ENCODE measurements around the gene EHBP1L1.

Gene EHBP1L1

GRCh38 chr11:65592858-65593517, 17.1 kb downstream of the EHBP1L1 start:
- DNase-seq (no peak), ATAC-seq (replicated peaks) (no peak)
- peaks cover 34% of the 10 kb centered on the region for H3K36me3 Mint-ChIP-seq (ENCODE audit: insufficient read depth)
- peaks cover 21% of the 10 kb centered on the region in 2 donors for H3K4me1 Mint-ChIP-seq (ENCODE audit: low read depth in 2 of 2)
- peak overlapping the region; percentile 44 to 73 for H3K27ac Mint-ChIP-seq
- no peaks in the 10 kb centered on the region for H3K9me3 Mint-ChIP-seq
- peak overlapping the region in 1 of 2 donors; percentile 14 for H3K4me3 Mint-ChIP-seq
- H3K27me3 Mint-ChIP-seq: no peaks in the 10 kb centered on the region

- peaks cover 13% of the 10 kb centered on the region in 2 donors for H3K4me1 Mint-ChIP-seq (ENCODE audit: low read depth in 2 of 2)
- H3K27me3 Mint-ChIP-seq: no peaks in the 10 kb centered on the region
- H3K9me3 Mint-ChIP-seq: no peaks in the 10 kb centered on the region
- DNase-seq (peak in 1 of 3 experiments; percentile 40), ATAC-seq (replicated peaks) (peak; percentile 61)
- H3K4me3 Mint-ChIP-seq: peak overlapping the region in 1 of 2 donors; percentile 14
- H3K36me3 Mint-ChIP-seq (ENCODE audit: insufficient read depth): peaks cover 32% of the 10 kb centered on the region
- H3K27ac Mint-ChIP-seq: peak overlapping the region; percentile 44 to 73
These were observed 17.9 kb downstream of the EHBP1L1 start for GRCh38 chr11:65593518-65594414.

- Mint-ChIP-seq H3K36me3 (ENCODE audit: insufficient read depth) (peaks cover 30% of the 10 kb centered on the region), H3K4me1 (ENCODE audit: low read depth in 2 of 2) (peaks cover 10% of the 10 kb centered on the region in 2 donors), H3K27me3 (no peaks in the 10 kb centered on the region), H3K9me3 (no peaks in the 10 kb centered on the region), H3K27ac (peak overlapping the region in 1 of 2 donors; percentile 73), H3K4me3 (no peak overlapping the region)
- ATAC-seq (replicated peaks): no peak
- no peak for DNase-seq
These were observed 19.3 kb downstream of the EHBP1L1 start for GRCh38 chr11:65595131-65595530.

- ATAC-seq (replicated peaks) (peak; percentile 12), DNase-seq (no peak)
- Mint-ChIP-seq H3K4me3 (peak within 1 kb of the TSS in 1 of 2 donors; percentile 52), H3K9me3 (no peaks in the 10 kb centered on the region), H3K4me1 (ENCODE audit: low read depth in 2 of 2) (peaks cover 10% of the 10 kb centered on the region in 2 donors), H3K27me3 (no peaks in the 10 kb centered on the region), H3K27ac (peak within 1 kb of the TSS in 1 of 2 donors; percentile 81), H3K36me3 (ENCODE audit: insufficient read depth) (peaks cover 25% of the 10 kb centered on the region)
These were observed 19.9 kb downstream of the EHBP1L1 start, which contains the start of gene KCNK7 for GRCh38 chr11:65595543-65596281. Gene KCNK7, minus strand, starts transcription at chr11:65595800. Its CDS starts 28 bp downstream, at chr11:65595772.

GRCh38 chr11:65596520-65596919, 20.7 kb downstream of the EHBP1L1 start:
- ATAC-seq (replicated peaks) (no peak), DNase-seq (no peak)
- H3K27me3 Mint-ChIP-seq: no peaks in the 10 kb centered on the region
- peaks cover 21% of the 10 kb centered on the region for H3K36me3 Mint-ChIP-seq (ENCODE audit: insufficient read depth)
- H3K27ac Mint-ChIP-seq: peak overlapping the region in 1 of 2 donors; percentile 81
- H3K4me3 Mint-ChIP-seq: no peak overlapping the region
- no peaks in the 10 kb centered on the region for H3K9me3 Mint-ChIP-seq
- peaks cover 10% of the 10 kb centered on the region in 2 donors for H3K4me1 Mint-ChIP-seq (ENCODE audit: low read depth in 2 of 2)

GRCh38 chr11:65598258-65598699, 22.4 kb downstream of the EHBP1L1 start:
- H3K27me3 Mint-ChIP-seq: no peaks in the 10 kb centered on the region
- no peak for ATAC-seq (replicated peaks)
- H3K4me3 Mint-ChIP-seq: no peak overlapping the region
- H3K9me3 Mint-ChIP-seq: no peaks in the 10 kb centered on the region
- no peak overlapping the region for H3K27ac Mint-ChIP-seq
- no peak for DNase-seq
- peaks cover 31% of the 10 kb centered on the region for H3K36me3 Mint-ChIP-seq (ENCODE audit: insufficient read depth)
- H3K4me1 Mint-ChIP-seq (ENCODE audit: low read depth in 2 of 2): peaks cover 10 to 11% of the 10 kb centered on the region in 2 donors

GRCh38 chr11:65599216-65599954, 23.5 kb downstream of the EHBP1L1 start:
- peaks cover 29% of the 10 kb centered on the region for H3K36me3 Mint-ChIP-seq (ENCODE audit: insufficient read depth)
- DNase-seq: no peak

GRCh38 chr11:65599955-65600246, 24.0 kb downstream of the EHBP1L1 start:
- Mint-ChIP-seq H3K27me3 (no peaks in the 10 kb centered on the region), H3K27ac (no peak overlapping the region), H3K9me3 (no peaks in the 10 kb centered on the region), H3K36me3 (ENCODE audit: insufficient read depth) (peaks cover 29% of the 10 kb centered on the region), H3K4me1 (ENCODE audit: low read depth in 2 of 2) (peaks cover 8 to 9% of the 10 kb centered on the region in 2 donors), H3K4me3 (no peak overlapping the region)
- DNase-seq (no peak), ATAC-seq (replicated peaks) (no peak)

More at GRCh38 chr11:65599216-65599954, 23.5 kb downstream of the EHBP1L1 start:
- no peaks in the 10 kb centered on the region for H3K9me3 Mint-ChIP-seq
- H3K4me3 Mint-ChIP-seq: no peak overlapping the region
- peak overlapping the region in 1 of 2 donors; percentile 38 for H3K27ac Mint-ChIP-seq
- H3K27me3 Mint-ChIP-seq: no peaks in the 10 kb centered on the region
- ATAC-seq (replicated peaks): no peak
- peaks cover 10% of the 10 kb centered on the region in 2 donors for H3K4me1 Mint-ChIP-seq (ENCODE audit: low read depth in 2 of 2)

GRCh38 chr11:65604258-65604657, 28.4 kb downstream of the EHBP1L1 start:
- Mint-ChIP-seq H3K4me3 (no peak overlapping the region), H3K36me3 (ENCODE audit: insufficient read depth) (peaks cover 48% of the 10 kb centered on the region), H3K9me3 (no peaks in the 10 kb centered on the region), H3K4me1 (ENCODE audit: low read depth in 2 of 2) (peaks cover 0 to 6% of the 10 kb centered on the region in 2 donors), H3K27ac (peak overlapping the region in 1 of 2 donors; percentile 55), H3K27me3 (no peaks in the 10 kb centered on the region)
- DNase-seq (no peak), ATAC-seq (replicated peaks) (no peak)

- Mint-ChIP-seq H3K9me3 (no peaks in the 10 kb centered on the region), H3K4me1 (ENCODE audit: low read depth in 2 of 2) (peaks cover 19 to 25% of the 10 kb centered on the region in 2 donors), H3K36me3 (ENCODE audit: insufficient read depth) (peaks cover 45% of the 10 kb centered on the region), H3K27ac (no peak overlapping the region), H3K4me3 (no peak overlapping the region), H3K27me3 (no peaks in the 10 kb centered on the region)
- ATAC-seq (replicated peaks) (peak; percentile 67), DNase-seq (no peak)
These were observed 31.2 kb downstream of the EHBP1L1 start for GRCh38 chr11:65606876-65607613.

GRCh38 chr11:65607614-65608426, 32.0 kb downstream of the EHBP1L1 start:
- DNase-seq (no peak), ATAC-seq (replicated peaks) (no peak)
- peaks cover 44% of the 10 kb centered on the region for H3K36me3 Mint-ChIP-seq (ENCODE audit: insufficient read depth)
- H3K4me3 Mint-ChIP-seq: no peak overlapping the region
- H3K9me3 Mint-ChIP-seq: no peaks in the 10 kb centered on the region
- peaks cover 26 to 33% of the 10 kb centered on the region in 2 donors for H3K4me1 Mint-ChIP-seq (ENCODE audit: low read depth in 2 of 2)
- no peak overlapping the region for H3K27ac Mint-ChIP-seq
- H3K27me3 Mint-ChIP-seq: no peaks in the 10 kb centered on the region
